Thoracic aorta (tissue), 2 donors: ENCODE measurements around the gene CCDC148. TPM values are rescaled to one million over a fixed set of nuclear protein-coding genes. Genes with fewer than 3 reads are reported as not detected.

Experiments used
- ATAC-seq: fragments of 150-250 bp; one replicate; pipeline ENCODE4 v1.8.0; 2017; ENCODE audit warnings: low read depth; ENCODE audit not compliant: insufficient number of reproducible peaks, low FRiP score
- DNase-seq: peaks from one replicate; pipeline ENCODE4 v3.0.0-alpha.2; 2020; ENCODE audit warnings: low spot score
- H3K27ac ChIP-seq, 2 donors: fragments of 200-600 bp; sonication (generic); 1 replicate in 1 of 2; 2 replicates in 1 of 2; pipeline ENCODE4 v1.5.1; 2016; ENCODE audit warnings: mild to moderate bottlenecking in 2 of 2, moderate library complexity in 2 of 2
- H3K27me3 ChIP-seq: fragments of 200-600 bp; sonication (generic); replicated peaks from 2 replicates; pipeline ENCODE4 v1.6.0; 2016; ENCODE audit warnings: mild to moderate bottlenecking; ENCODE audit not compliant: insufficient read depth
- H3K36me3 ChIP-seq: fragments of 200-600 bp; sonication (generic); one replicate; pipeline ENCODE4 v1.5.1; 2016
- H3K4me1 ChIP-seq, 2 donors: fragments of 200-600 bp; sonication (generic); 1 replicate in 1 of 2; 2 replicates in 1 of 2; pipeline versions ENCODE4 v1.5.1 to v1.6.0; 2016; ENCODE audit warnings: low read depth in 2 of 2, mild to moderate bottlenecking in 1 of 2; ENCODE audit not compliant: control insufficient read depth in 1 of 2
- H3K4me3 ChIP-seq: fragments of 200-600 bp; sonication (generic); 2 replicates; pipeline ENCODE4 v1.5.1; 2016; ENCODE audit warnings: mild to moderate bottlenecking
- H3K9me3 ChIP-seq: fragments of 200-600 bp; sonication (generic); 2 replicates; pipeline ENCODE4 v1.5.1; 2016
- CTCF ChIP-seq: fragments of 200-600 bp; sonication (generic); IDR thresholded peaks from one replicate; pipeline ENCODE4 v1.5.1; 2019; ENCODE audit warnings: antibody characterized with exemption
- total RNA-seq, 2 donors: library from RNA; depleted of rRNA; stranded (reverse); fragments of >200 nt; gene quantifications; one replicate each; pipeline versions ENCODE4 v1.1.0 to v1.2.3, GENCODE V29; 2016

Gene CCDC148
- total RNA-seq, 2 donors from 2014 or later: 0.71 TPM; not detected in 1

- no peak for TF ChIP-seq CTCF
Measured at GRCh38 chr2:158134055-158134454, 322.5 kb downstream of the CCDC148 start.

GRCh38 chr2:158131919-158132566, 324.5 kb downstream of the CCDC148 start:
- H3K4me3 ChIP-seq: no peak overlapping the region
- TF ChIP-seq CTCF: no peak
- no peak overlapping the region for H3K27ac ChIP-seq
- no peaks in the 10 kb centered on the region for H3K36me3 ChIP-seq
- ATAC-seq (no peak), DNase-seq (no peak)
- H3K4me1 ChIP-seq: no peaks in the 10 kb centered on the region
- H3K9me3 ChIP-seq: no peaks in the 10 kb centered on the region
- no peaks in the 10 kb centered on the region for H3K27me3 ChIP-seq

More at GRCh38 chr2:158134055-158134454, 322.5 kb downstream of the CCDC148 start:
- H3K27ac ChIP-seq: no peak overlapping the region
- no peaks in the 10 kb centered on the region for H3K4me1 ChIP-seq
- H3K27me3 ChIP-seq: no peaks in the 10 kb centered on the region
- H3K36me3 ChIP-seq: no peaks in the 10 kb centered on the region
- no peak for ATAC-seq
- H3K9me3 ChIP-seq: no peaks in the 10 kb centered on the region
- DNase-seq: no peak
- H3K4me3 ChIP-seq: no peak overlapping the region

GRCh38 chr2:158131483-158131912, 325.1 kb downstream of the CCDC148 start:
- Histone ChIP-seq H3K36me3 (no peaks in the 10 kb centered on the region), H3K4me1 (no peaks in the 10 kb centered on the region), H3K27ac (no peak overlapping the region), H3K4me3 (no peak overlapping the region), H3K27me3 (no peaks in the 10 kb centered on the region), H3K9me3 (no peaks in the 10 kb centered on the region)
- DNase-seq (no peak), ATAC-seq (no peak)
- TF ChIP-seq CTCF: no peak

GRCh38 chr2:158130832-158131473, 325.6 kb downstream of the CCDC148 start:
- no peak for TF ChIP-seq CTCF
- Histone ChIP-seq H3K27me3 (no peaks in the 10 kb centered on the region), H3K4me1 (no peaks in the 10 kb centered on the region), H3K9me3 (no peaks in the 10 kb centered on the region), H3K27ac (no peak overlapping the region), H3K36me3 (no peaks in the 10 kb centered on the region), H3K4me3 (no peak overlapping the region)
- DNase-seq (no peak), ATAC-seq (no peak)

GRCh38 chr2:158129037-158129436, 327.5 kb downstream of the CCDC148 start:
- H3K4me3 ChIP-seq: no peak overlapping the region
- no peak for DNase-seq
- H3K27me3 ChIP-seq: no peaks in the 10 kb centered on the region
- no peak for ATAC-seq
- H3K27ac ChIP-seq: no peak overlapping the region
- no peaks in the 10 kb centered on the region for H3K4me1 ChIP-seq
- no peak for TF ChIP-seq CTCF
- H3K9me3 ChIP-seq: no peaks in the 10 kb centered on the region
- no peaks in the 10 kb centered on the region for H3K36me3 ChIP-seq
